HEK293T (cell line): ENCODE results near the gene GNB1L.

Experiments used
- CTBP1 ChIP-seq: fragments of 450-650 bp; IDR thresholded peaks from 2 replicates; pipeline ENCODE4 v1.6.1; 2016; ENCODE audit warnings: borderline replicate concordance
- FOXK2 ChIP-seq: fragments of 450-650 bp; IDR thresholded peaks from 2 replicates; pipeline ENCODE4 v1.6.1; 2016; ENCODE audit warnings: mild to moderate bottlenecking

- TF ChIP-seq CTBP1 (no peak), FOXK2 (no peak)
These were observed 13.7 kb upstream of the GNB1L start for GRCh38 chr22:19868333-19868732.
